Measurements from ENCODE around the gene UTP20. TPM values are rescaled to one million over a fixed set of nuclear protein-coding genes. Genes with fewer than 3 reads are reported as not detected.

The UTP20 gene
- total RNA-seq (ENCODE audit: low replicate concordance): 16.3 and 19.3 TPM in 2 replicates

DNA sequence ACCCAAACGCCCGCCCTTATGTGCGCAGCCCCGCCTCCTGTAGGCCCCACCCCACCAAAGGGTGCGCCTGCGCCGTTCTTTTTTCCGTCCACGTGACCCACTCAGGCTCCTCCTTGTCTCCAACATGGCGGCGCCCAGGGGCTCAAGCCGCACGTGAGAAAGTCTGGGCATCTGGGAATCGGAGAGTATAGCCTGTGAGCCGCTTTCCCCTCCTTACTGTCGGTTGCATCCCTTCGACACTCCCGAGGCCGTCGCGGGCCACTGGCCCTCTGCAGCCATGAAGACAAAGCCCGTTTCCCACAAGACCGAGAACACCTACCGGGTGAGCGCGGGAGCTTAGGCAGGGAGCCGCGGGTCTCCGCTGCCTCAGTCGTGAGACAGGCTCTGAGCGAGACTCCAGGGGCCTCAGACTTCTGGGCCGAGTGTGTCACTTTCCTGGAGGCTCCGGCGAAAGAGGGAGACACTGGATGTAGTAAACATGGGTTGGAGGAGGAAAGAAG lies at the start of gene UTP20:
Gene UTP20, plus strand, starts transcription at position 100 of the 500 bp plus-strand sequence. Its CDS starts 178 bp downstream, at position 278.
- peak; percentile 95 for DNase-seq (ENCODE audit: low spot score)
- Histone ChIP-seq H2AFZ (replicated peaks) (peak within 1 kb of the TSS; percentile 98), H3K4me3 (peak within 1 kb of the TSS; percentile 98), H3K27ac (peak within 1 kb of the TSS; percentile 48), H3K4me2 (peak within 1 kb of the TSS; percentile 79), H3K9ac (peak within 1 kb of the TSS; percentile 88), H4K20me1 (ENCODE audit: low read depth) (no peaks in the 10 kb centered on the region), H3K27me3 (peaks cover 15% of the 10 kb centered on the region), H3K9me3 (ENCODE audit: low read depth) (no peaks in the 10 kb centered on the region), H3K36me3 (peaks cover 2% of the 10 kb centered on the region), H3F3A (ENCODE audit: low read depth) (no peaks in the 10 kb centered on the region), H3K79me2 (ENCODE audit: low read depth) (peaks cover 27% of the 10 kb centered on the region), H3K4me1 (peaks cover 6% of the 10 kb centered on the region)
- peak within 1 kb of the TSS; percentile 97 for H3K4me3 Mint-ChIP-seq
- peaks cover 3% of the 10 kb centered on the region for H3K27me3 Mint-ChIP-seq (ENCODE audit: insufficient read depth, low read depth)
- no peak within 1 kb of the TSS for H3K27ac Mint-ChIP-seq
- H3K36me3 Mint-ChIP-seq: no peaks in the 10 kb centered on the region
- TF ChIP-seq EZH2 (IDR thresholded peaks at IDR 0.05) (no peak), EZH2phosphoT487 (IDR thresholded peaks at IDR 0.05) (no peak), CTCF (IDR thresholded peaks at IDR 0.05) (no peak)
- no peaks in the 10 kb centered on the region for H3K9me3 Mint-ChIP-seq
- H3K4me1 Mint-ChIP-seq: peaks cover 7% of the 10 kb centered on the region

GRCh38 chr12:101230547-101230946 lies 49.4 kb upstream of the UTP20 start:
- Mint-ChIP-seq H3K36me3 (no peaks in the 10 kb centered on the region), H3K4me3 (no peak overlapping the region), H3K27me3 (ENCODE audit: insufficient read depth, low read depth) (peaks cover 4% of the 10 kb centered on the region), H3K9me3 (no peaks in the 10 kb centered on the region), H3K4me1 (peaks cover 3% of the 10 kb centered on the region), H3K27ac (no peak overlapping the region)
- no peaks in the 10 kb centered on the region for H3K4me1 ChIP-seq
- TF ChIP-seq EZH2 (IDR thresholded peaks at IDR 0.05): no peak
- TF ChIP-seq CTCF (IDR thresholded peaks at IDR 0.05): no peak
- TF ChIP-seq EZH2phosphoT487 (IDR thresholded peaks at IDR 0.05): no peak
- no peak overlapping the region for H3K9ac ChIP-seq
- H3K79me2 ChIP-seq (ENCODE audit: low read depth): no peaks in the 10 kb centered on the region
- H3K27me3 ChIP-seq: no peaks in the 10 kb centered on the region
- H3K4me2 ChIP-seq: no peak overlapping the region
- no peaks in the 10 kb centered on the region for H3F3A ChIP-seq (ENCODE audit: low read depth)
- H3K4me3 ChIP-seq: no peak overlapping the region
- no peaks in the 10 kb centered on the region for H4K20me1 ChIP-seq (ENCODE audit: low read depth)
- H2AFZ ChIP-seq (replicated peaks): no peak overlapping the region
- H3K36me3 ChIP-seq: no peaks in the 10 kb centered on the region
- DNase-seq (ENCODE audit: low spot score): no peak
- no peak overlapping the region for H3K27ac ChIP-seq
- H3K9me3 ChIP-seq (ENCODE audit: low read depth): no peaks in the 10 kb centered on the region

GRCh38 chr12:101231636-101232035 lies 48.3 kb upstream of the UTP20 start:
- no peaks in the 10 kb centered on the region for H3K27me3 ChIP-seq
- H3K4me1 Mint-ChIP-seq: peaks cover 3% of the 10 kb centered on the region
- H3K9me3 Mint-ChIP-seq: no peaks in the 10 kb centered on the region
- H3K4me3 Mint-ChIP-seq: no peak overlapping the region
- no peaks in the 10 kb centered on the region for H3K4me1 ChIP-seq
- H3K36me3 Mint-ChIP-seq: no peaks in the 10 kb centered on the region
- H3K9me3 ChIP-seq (ENCODE audit: low read depth): no peaks in the 10 kb centered on the region
- H3K4me3 ChIP-seq: no peak overlapping the region
- H3K27ac ChIP-seq: no peak overlapping the region
- no peaks in the 10 kb centered on the region for H4K20me1 ChIP-seq (ENCODE audit: low read depth)
- TF ChIP-seq EZH2phosphoT487 (IDR thresholded peaks at IDR 0.05): no peak
- no peak for TF ChIP-seq EZH2 (IDR thresholded peaks at IDR 0.05)
- TF ChIP-seq CTCF (IDR thresholded peaks at IDR 0.05): no peak
- no peak overlapping the region for H3K4me2 ChIP-seq
- H3F3A ChIP-seq (ENCODE audit: low read depth): no peaks in the 10 kb centered on the region
- no peak overlapping the region for H3K9ac ChIP-seq
- no peak overlapping the region for H3K27ac Mint-ChIP-seq
- no peak overlapping the region for H2AFZ ChIP-seq (replicated peaks)
- H3K27me3 Mint-ChIP-seq (ENCODE audit: insufficient read depth, low read depth): peaks cover 3% of the 10 kb centered on the region
- no peak for DNase-seq (ENCODE audit: low spot score)
- H3K79me2 ChIP-seq (ENCODE audit: low read depth): no peaks in the 10 kb centered on the region
- H3K36me3 ChIP-seq: no peaks in the 10 kb centered on the region
